Aorta (tissue), 5 donors: ENCODE results near the gene PDE6D. TPM values are rescaled to one million over a fixed set of nuclear protein-coding genes. Genes with fewer than 3 reads are reported as not detected.
A peak's percentile ranks its signal among the peaks of the same experiment; 100 is the strongest.

Source experiments
- ATAC-seq: fragments of 200-7000 bp; cut with Tn5 transposase; one replicate; pipeline ENCODE4 v1.9.1; 2022; ENCODE audit warnings: moderate library complexity; ENCODE audit not compliant: low FRiP score
- DNase-seq, 2 donors: peaks; one replicate each; pipeline ENCODE4 v3.0.0-alpha.2; 2020
- H3K27ac ChIP-seq, 2 donors: one replicate each; pipeline ENCODE4 v1.5.1; 2013; ENCODE audit warnings: low read length in 2 of 2, mild to moderate bottlenecking in 2 of 2, moderate library complexity in 2 of 2, control low read depth in 1 of 2, inconsistent platforms in 1 of 2, low read depth in 1 of 2
- H3K27me3 ChIP-seq, 2 donors: one replicate each; pipeline ENCODE4 v1.6.1; 2013; ENCODE audit warnings: control low read depth in 1 of 2, low read length in 1 of 2, mild to moderate bottlenecking in 1 of 2, moderate library complexity in 1 of 2; ENCODE audit not compliant: insufficient read depth in 2 of 2, control insufficient read depth in 1 of 2
- H3K36me3 ChIP-seq, 2 donors: one replicate each; pipeline ENCODE4 v1.6.1; 2013; ENCODE audit warnings: control low read depth in 1 of 2, low read length in 1 of 2, mild to moderate bottlenecking in 1 of 2; ENCODE audit not compliant: insufficient read depth in 2 of 2, control insufficient read depth in 1 of 2
- H3K4me1 ChIP-seq, 2 donors: one replicate each; pipeline ENCODE4 v1.6.1; 2013; ENCODE audit warnings: low read length in 2 of 2, control low read depth in 1 of 2, mild to moderate bottlenecking in 1 of 2, moderate library complexity in 1 of 2; ENCODE audit not compliant: insufficient read depth in 2 of 2, control insufficient read depth in 1 of 2
- H3K4me3 ChIP-seq, 2 donors: one replicate each; pipeline ENCODE4 v1.5.1; 2013; ENCODE audit warnings: low read length in 2 of 2, control low read depth in 1 of 2, mild to moderate bottlenecking in 1 of 2
- H3K9me3 ChIP-seq: one replicate; pipeline ENCODE4 v1.6.1; 2013; ENCODE audit warnings: mild to moderate bottlenecking, low read length; ENCODE audit not compliant: control insufficient read depth
- WGBS, 2 donors: extraction: QIAGEN DNeasy Blood & Tissue Kit; methylation state at CpG; one replicate each; pipeline ENCODE4 v1.1.7; 2013; 5-methylcytosine and 5-hydroxymethylcytosine counted together
- intact Hi-C, 2 donors: fragments of 100-400 bp; cut with DNase I; formaldehyde crosslinking; loops; one replicate each; pipeline versions ENCODE4 v1.14.2 to v1.15.0; 2022
- polyA plus RNA-seq, 2 donors: library from polyadenylated mRNA; stranded (reverse); fragments of 200-250 nt; gene quantifications; one replicate each; pipeline ENCODE4 v1.2.3, GENCODE V29; 2013
- total RNA-seq, 2 donors: library from RNA; stranded (reverse); fragmentation: NEBNext Ultra II Directional; extraction: Animal tissue kit (Norgen Biotek cat#: 25700); gene quantifications; one replicate each; pipeline ENCODE4 v1.2.1, GENCODE V29; 2021
- donor health status: healthy with polysubstance abuse.
- donor health status: Bipolar disorder and iron deficiency.
- donor health status: DM: no; HTN: no; CAD: no.
- donor health status: DM: no; HTN: no; CAD: no.
- donor health status: DM: yes; HTN: yes; CAD: no.

Gene PDE6D
- total and polyA plus RNA-seq, 4 donors: 22.9 to 26.9 (median 24.8) TPM

DNA sequence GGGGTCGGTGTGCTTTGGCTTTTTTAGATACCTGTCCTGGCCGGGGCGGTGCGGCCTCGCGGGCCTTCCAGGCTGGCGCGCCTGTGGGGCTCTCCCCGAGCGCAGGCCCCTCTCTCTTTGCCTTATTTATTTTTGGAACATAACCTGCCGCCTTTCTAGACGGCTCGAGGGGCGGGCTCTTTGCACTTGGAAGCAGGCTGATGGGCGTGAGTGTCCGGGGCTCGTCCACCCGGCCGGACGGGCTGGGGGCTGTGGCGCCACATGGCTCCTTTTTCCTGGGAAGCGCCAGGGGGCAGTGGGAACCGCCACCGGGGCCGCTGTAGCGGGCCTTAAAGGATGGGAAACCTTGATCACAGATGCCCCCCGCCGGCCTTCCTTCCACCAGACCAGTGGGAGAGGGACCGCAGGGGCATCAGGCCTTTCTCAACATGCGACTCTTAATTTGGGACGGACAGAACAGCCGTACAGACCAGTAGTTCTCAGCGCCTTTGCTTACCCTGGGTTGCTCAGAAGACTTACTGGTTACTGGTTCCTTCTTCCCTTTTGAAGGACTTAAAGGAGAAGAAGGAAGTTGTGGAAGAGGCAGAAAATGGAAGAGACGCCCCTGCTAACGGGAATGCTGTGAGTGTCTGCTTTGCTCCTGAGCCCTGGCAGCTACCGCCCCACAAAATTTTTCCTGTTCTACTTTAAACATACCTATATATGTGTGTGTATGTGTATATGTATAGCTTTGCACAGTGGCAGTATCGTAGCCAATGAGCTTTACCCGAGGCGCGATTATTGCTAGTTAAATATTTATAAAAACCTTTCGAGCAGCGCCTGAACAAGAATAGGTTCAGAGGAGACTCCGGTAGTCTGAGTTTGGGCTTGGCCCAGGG, 70.0 kb downstream of the PDE6D start:
- intact Hi-C loops: no loop called here
- H3K4me1 ChIP-seq: no peaks in the 10 kb centered on the region
- peak; percentile 64 to 85 for DNase-seq

DNA sequence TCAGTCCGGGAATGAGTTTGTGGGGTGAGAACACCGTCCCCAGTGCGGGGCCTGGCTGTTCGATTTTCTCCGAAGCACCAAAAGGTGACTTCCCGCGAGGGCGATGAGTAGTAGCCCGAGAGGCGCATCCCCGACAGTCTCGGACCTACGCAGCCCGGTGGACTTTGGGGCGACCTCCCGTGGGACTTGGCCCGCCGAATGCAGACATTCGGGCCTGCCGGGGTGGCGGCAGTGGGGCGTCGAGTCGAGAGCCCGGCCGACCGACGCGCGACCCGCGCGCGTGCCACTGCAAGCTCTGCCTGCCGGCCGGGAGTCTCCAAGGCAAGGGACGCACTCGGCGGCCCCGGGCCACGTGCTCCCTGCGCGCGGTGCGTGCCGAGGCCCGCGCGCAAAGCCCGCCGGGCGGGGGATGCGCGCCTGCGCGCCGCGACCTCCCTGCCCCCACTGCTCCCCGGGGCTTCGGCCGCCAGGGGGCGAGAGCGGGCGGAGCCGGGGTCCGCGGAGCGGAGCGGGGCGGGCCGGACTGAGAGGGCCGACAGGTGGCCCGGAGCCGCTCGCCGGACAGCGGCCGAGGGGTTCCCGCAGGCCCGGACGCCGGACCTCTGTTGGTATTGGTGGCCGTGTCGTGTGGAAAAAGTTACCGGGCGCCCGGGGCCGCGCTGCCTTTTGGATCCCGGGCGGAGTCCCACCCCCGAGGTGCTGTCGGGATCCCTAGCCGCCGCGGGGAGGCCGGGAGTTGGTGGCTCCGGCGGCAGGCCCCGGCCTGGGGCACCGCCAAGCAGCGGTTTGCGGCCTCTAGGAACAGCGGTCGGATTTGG, 70.9 kb downstream of the PDE6D start:
- ATAC-seq (peak; percentile 54), DNase-seq (peak; percentile 87 to 94)
- Histone ChIP-seq H3K27ac (peak overlapping the region; percentile 63 to 90), H3K27me3 (no peaks in the 10 kb centered on the region), H3K36me3 (peaks cover 0 to 3% of the 10 kb centered on the region in 2 donors), H3K4me3 (peak overlapping the region; percentile 75 to 79), H3K4me1 (no peaks in the 10 kb centered on the region), H3K9me3 (no peaks in the 10 kb centered on the region)
- 0 to 1% methylated on average over 90 to 105 of the region's 105 CpGs for WGBS, 2 donors
- intact Hi-C loops: loop anchor here (2.0 to 5.0 kb wide), 4 partner anchors 48 to 97 kb away; no protein-coding TSS in a partner anchor

More for the DNA sequence above, 70.0 kb downstream of the PDE6D start:
- H3K9me3 ChIP-seq: no peaks in the 10 kb centered on the region
- 2% methylated on average over 43 of the region's 43 CpGs for WGBS, 2 donors
- ATAC-seq: no peak
- H3K4me3 ChIP-seq: peak overlapping the region; percentile 75 to 77
- H3K27me3 ChIP-seq: no peaks in the 10 kb centered on the region
- peaks cover 0 to 3% of the 10 kb centered on the region in 2 donors for H3K36me3 ChIP-seq
- H3K27ac ChIP-seq: peak overlapping the region in 1 of 2 donors; percentile 62

DNA sequence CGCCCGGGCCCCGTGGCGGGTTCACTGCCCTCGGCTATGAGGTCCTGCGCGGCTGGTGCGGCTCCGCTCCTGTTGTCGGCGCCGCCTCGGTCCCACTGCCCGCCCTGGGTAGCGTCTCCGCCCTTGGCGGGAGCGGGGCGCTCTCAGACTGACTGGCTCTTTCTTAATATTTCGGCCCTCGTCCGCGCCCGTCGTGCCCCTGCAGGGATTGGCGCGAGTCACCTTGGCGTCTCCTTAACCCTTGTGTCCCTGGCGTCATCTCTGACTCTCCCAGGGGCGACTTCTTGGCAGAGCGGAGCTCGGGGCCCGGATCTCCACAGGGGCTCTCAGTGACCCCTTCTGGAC, 71.5 kb downstream of the PDE6D start:
- peak overlapping the region; percentile 63 to 90 for H3K27ac ChIP-seq
- H3K27me3 ChIP-seq: no peaks in the 10 kb centered on the region
- ATAC-seq (no peak), DNase-seq (peak; percentile 77 to 87)
- no peaks in the 10 kb centered on the region for H3K4me1 ChIP-seq
- peaks cover 0 to 3% of the 10 kb centered on the region in 2 donors for H3K36me3 ChIP-seq
- H3K9me3 ChIP-seq: no peaks in the 10 kb centered on the region
- WGBS, 2 donors: 0% methylated on average over 29 to 33 of the region's 33 CpGs
- H3K4me3 ChIP-seq: peak overlapping the region; percentile 50 to 79
- intact Hi-C loops: loop anchor here (2.0 to 5.0 kb wide), 4 partner anchors 47 to 97 kb away; no protein-coding TSS in a partner anchor

DNA sequence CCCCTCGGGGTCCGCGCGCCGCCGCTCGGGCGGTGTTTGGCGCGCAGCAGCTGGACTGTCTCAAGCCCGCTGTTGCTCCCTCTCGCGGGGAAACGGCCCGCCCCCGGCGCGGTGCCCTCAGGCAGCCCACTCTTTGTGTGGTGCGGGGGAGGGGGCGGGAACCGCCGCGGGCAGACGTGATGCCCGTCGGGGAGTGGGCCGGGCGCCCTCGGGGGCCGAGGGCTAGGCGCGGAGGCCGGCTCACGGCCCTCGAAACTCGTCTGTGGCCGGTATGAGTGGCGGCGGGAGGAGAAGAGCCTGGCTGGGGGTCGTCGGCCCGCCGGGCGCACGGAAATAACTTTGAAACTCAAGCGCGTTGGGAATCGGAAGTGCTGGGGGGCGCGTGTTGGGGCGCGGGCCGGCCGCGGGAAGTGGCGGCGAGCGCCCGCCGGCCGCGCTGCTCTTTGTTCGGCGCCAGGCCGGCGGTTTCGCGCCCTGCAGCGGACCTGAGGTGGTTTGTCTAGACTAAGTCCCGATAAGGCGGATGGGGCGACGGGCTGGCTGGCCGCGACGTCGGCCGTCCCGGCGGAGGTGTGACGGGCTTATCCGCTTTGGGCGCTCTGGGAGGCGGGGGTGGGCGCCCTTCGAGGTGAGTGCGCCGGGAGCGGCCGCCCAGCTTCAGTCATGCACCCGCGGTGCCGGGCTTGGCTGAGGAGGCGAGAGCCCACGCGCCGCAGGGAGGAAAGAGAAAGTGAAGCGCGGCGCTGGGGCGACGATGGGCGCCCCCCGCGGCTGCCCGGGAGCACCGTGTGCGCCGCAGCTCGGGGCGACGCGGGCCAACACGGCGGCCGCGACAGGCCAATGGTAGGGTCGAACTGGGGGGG, 72.1 kb downstream of the PDE6D start:
- no peaks in the 10 kb centered on the region for H3K4me1 ChIP-seq
- H3K9me3 ChIP-seq: no peaks in the 10 kb centered on the region
- DNase-seq (peak; percentile 81 to 87), ATAC-seq (no peak)
- no peaks in the 10 kb centered on the region for H3K27me3 ChIP-seq
- H3K36me3 ChIP-seq: peaks cover 0 to 3% of the 10 kb centered on the region in 2 donors
- intact Hi-C loops: loop anchor here (1.0 to 5.0 kb wide), 5 partner anchors 47 to 96 kb away; no protein-coding TSS in a partner anchor
- H3K4me3 ChIP-seq: peak overlapping the region; percentile 50 to 79
- H3K27ac ChIP-seq: peak overlapping the region; percentile 63 to 90
- 0 to 1% methylated on average over 95 to 118 of the region's 118 CpGs for WGBS, 2 donors

DNA sequence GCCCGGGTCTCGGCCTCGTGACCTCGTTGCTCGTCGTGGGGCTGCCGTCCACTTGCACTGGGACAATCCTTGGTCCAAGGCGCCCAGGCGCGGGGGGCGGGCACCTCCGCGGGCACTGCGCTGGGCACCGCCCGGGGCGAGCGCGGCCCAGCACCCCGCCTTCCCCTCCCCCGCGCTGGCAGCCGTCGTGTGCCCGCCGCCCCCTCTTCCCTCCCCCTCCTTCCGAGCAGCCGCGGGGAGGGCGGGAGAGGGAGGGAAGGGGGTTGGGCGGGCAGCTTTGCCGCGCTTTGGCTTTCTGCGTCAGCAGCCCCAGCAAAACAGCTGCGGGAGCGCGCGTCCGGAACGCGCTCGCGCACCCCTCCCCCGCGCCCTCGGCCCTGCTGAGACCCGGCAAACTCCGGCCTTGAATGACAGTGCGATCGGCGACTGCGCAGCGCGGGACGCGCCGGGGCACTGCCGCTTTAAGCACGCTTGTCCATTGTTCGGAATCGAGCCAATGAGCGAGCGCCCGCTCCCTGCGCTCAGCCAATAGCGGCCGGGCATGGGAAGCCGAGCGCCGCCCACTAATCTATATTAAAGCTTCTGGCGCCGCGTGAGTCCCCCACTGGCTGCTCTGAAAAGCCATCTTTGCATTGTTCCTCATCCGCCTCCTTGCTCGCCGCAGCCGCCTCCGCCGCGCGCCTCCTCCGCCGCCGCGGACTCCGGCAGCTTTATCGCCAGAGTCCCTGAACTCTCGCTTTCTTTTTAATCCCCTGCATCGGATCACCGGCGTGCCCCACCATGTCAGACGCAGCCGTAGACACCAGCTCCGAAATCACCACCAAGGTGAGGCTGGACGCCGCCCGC, 72.9 kb downstream of the PDE6D start, which contains the start of gene PTMA:
TSS of gene PTMA (plus strand) at position 599 of the 846 bp plus-strand sequence. CDS start at position 781, 182 bp downstream.
- no peaks in the 10 kb centered on the region for H3K27me3 ChIP-seq
- H3K36me3 ChIP-seq: peaks cover 0 to 3% of the 10 kb centered on the region in 2 donors
- H3K4me1 ChIP-seq: no peaks in the 10 kb centered on the region
- WGBS, 2 donors: 0% methylated on average over 66 to 97 of the region's 97 CpGs
- peak; percentile 91 for ATAC-seq
- H3K9me3 ChIP-seq: no peaks in the 10 kb centered on the region
- intact Hi-C loops: loop anchor here (1.0 to 5.0 kb wide), 6 partner anchors 41 to 95 kb away; no protein-coding TSS in a partner anchor
- peak within 1 kb of the TSS; percentile 90 to 95 for H3K27ac ChIP-seq
- H3K4me3 ChIP-seq: peak within 1 kb of the TSS; percentile 50 to 79
- DNase-seq: peak; percentile 100

DNA sequence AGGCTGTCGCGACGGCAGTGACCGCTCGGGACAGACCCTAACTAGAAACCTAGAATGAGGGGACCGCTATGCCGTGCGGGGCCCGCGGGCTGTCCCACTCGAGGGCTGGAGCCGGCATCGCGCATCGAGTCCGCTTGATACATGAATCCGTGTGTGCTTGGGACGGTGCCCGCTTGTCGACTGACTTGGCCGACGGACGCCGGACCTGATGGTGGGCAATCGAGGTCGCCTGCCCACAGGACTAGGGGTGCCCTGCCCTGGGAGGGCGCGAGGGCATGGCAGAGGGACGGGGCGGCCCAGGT, 73.5 kb downstream of the PDE6D start:
- no peaks in the 10 kb centered on the region for H3K27me3 ChIP-seq
- peak; percentile 0 for ATAC-seq
- 0 to 2% methylated on average over 30 of the region's 30 CpGs for WGBS, 2 donors
- intact Hi-C loops: loop anchor here (2.0 to 5.0 kb wide), 4 partner anchors 41 to 65 kb away; no protein-coding TSS in a partner anchor
- peak overlapping the region; percentile 81 to 95 for H3K27ac ChIP-seq
- peaks cover 0 to 3% of the 10 kb centered on the region in 2 donors for H3K36me3 ChIP-seq
- H3K4me3 ChIP-seq: peak overlapping the region in 1 of 2 donors; percentile 32
- no peaks in the 10 kb centered on the region for H3K9me3 ChIP-seq
- H3K4me1 ChIP-seq: no peaks in the 10 kb centered on the region
- no peak for DNase-seq

DNA sequence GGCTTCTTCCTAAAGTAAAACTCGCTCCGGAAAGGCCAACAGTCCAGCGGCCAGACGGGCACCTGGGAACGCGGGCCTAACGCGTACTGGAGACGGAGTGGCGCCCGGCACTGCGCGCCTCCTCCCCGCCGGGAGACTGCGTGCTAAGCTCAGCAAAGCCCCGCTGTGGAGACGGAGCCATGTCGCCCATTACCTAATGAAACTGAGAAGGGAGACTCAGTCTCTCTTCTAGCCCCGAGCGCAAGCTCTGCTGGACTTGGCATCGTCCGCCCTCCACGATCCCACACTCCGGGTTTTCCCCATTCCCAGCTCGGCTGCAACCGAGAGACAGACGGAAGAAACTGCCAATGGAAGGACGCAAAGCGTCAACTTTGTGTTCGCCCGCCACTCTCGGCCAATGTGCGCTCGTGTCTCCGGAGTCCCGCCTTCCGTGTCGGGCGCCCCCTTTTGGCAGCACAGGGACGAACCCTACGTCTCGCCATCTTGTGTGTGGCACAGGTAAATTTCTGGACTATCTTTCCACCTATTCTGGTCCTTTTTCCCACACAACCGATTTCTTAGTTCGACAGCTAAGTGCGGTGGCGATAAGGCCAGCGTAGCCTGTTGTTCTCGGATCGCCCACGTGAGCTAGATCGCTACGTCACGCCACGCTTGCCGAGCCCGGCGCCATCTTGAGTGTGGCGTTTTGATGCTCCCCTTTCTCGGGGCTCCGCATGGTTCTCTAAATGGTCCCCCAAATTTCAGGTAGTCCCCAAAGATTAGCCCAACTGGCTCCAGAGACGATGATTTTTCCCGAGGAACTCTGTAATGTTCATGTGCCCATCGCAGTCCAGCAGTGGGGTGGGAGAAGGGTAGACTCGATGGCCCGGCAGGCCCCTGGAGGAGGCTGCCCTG, 74.1 kb downstream of the PDE6D start:
- H3K36me3 ChIP-seq: peaks cover 0 to 1% of the 10 kb centered on the region in 2 donors
- ATAC-seq (peak; percentile 83), DNase-seq (peak; percentile 98 to 99)
- no peaks in the 10 kb centered on the region for H3K27me3 ChIP-seq
- peak overlapping the region; percentile 88 to 95 for H3K27ac ChIP-seq
- no peaks in the 10 kb centered on the region for H3K4me1 ChIP-seq
- intact Hi-C loops: loop anchor here (2.0 to 5.0 kb wide), 4 partner anchors 40 to 65 kb away; no protein-coding TSS in a partner anchor
- peak overlapping the region; percentile 8 to 45 for H3K4me3 ChIP-seq
- no peaks in the 10 kb centered on the region for H3K9me3 ChIP-seq
- 0 to 1% methylated on average over 66 of the region's 66 CpGs for WGBS, 2 donors
